AG04449 (cell line): Measurements from ENCODE around the gene MAMLD1.

Experiments used
- CTCF ChIA-PET: fragments of 350-600 bp; formaldehyde crosslinking; extraction: SDS; loops from one replicate; lab custom pipeline; 2021; ENCODE audit warnings: antibody characterized with exemption; lab: Yijun Ruan, JAX
- POLR2A ChIA-PET: fragments of 400-600, 350-600 bp; formaldehyde crosslinking; extraction: SDS; loops from one replicate; lab custom pipeline; 2020; ENCODE audit warnings: antibody characterized with exemption, inconsistent platforms; lab: Yijun Ruan, JAX
- DNase-seq: peaks from one replicate; pipeline ENCODE4 v3.0.0-alpha.2; 2010; ENCODE audit warnings: low read depth, low spot score
- H3K4me3 ChIP-seq: 2 replicates; pipeline ENCODE4 v1.5.1; 2011; ENCODE audit warnings: low read depth, mild to moderate bottlenecking, control low read depth, low read length
- CTCF ChIP-seq: IDR thresholded peaks from one replicate; pipeline ENCODE4 v1.5.1; 2011; ENCODE audit warnings: mild to moderate bottlenecking, moderate library complexity, low read length, control low read depth, inconsistent platforms; ENCODE audit not compliant: insufficient read depth; ENCODE audit errors: missing control alignments

MAMLD1 gene

GRCh38 chrX:150504397-150505182, 141.5 kb downstream of the MAMLD1 start:
- H3K4me3 ChIP-seq, result no peak overlapping the region
- no peak for TF ChIP-seq CTCF
- POLR2A ChIA-PET, result no interaction called here
- CTCF ChIA-PET, result interaction anchor here (0.8 to 2.0 kb wide), 3 partner anchors 16 to 140 kb away, joined by 3 to 6 read pairs (median 5); no protein-coding TSS in a partner anchor
- DNase-seq, result no peak

GRCh38 chrX:150506020-150506419, 142.9 kb downstream of the MAMLD1 start:
- ChIA-PET CTCF (no interaction called here), POLR2A (no interaction called here)

GRCh38 chrX:150506486-150506885, 143.4 kb downstream of the MAMLD1 start:
- CTCF ChIA-PET, result no interaction called here
- POLR2A ChIA-PET, result no interaction called here
- H3K4me3 ChIP-seq, result no peak overlapping the region
- TF ChIP-seq CTCF, result no peak
- DNase-seq, result no peak

More at GRCh38 chrX:150506020-150506419, 142.9 kb downstream of the MAMLD1 start:
- TF ChIP-seq CTCF, result no peak
- DNase-seq, result no peak
- H3K4me3 ChIP-seq, result no peak overlapping the region

GRCh38 chrX:150507251-150507856, 144.2 kb downstream of the MAMLD1 start:
- ChIA-PET CTCF (no interaction called here), POLR2A (no interaction called here)
- no peak for DNase-seq
- no peak for TF ChIP-seq CTCF
- H3K4me3 ChIP-seq, result no peak overlapping the region

DNA sequence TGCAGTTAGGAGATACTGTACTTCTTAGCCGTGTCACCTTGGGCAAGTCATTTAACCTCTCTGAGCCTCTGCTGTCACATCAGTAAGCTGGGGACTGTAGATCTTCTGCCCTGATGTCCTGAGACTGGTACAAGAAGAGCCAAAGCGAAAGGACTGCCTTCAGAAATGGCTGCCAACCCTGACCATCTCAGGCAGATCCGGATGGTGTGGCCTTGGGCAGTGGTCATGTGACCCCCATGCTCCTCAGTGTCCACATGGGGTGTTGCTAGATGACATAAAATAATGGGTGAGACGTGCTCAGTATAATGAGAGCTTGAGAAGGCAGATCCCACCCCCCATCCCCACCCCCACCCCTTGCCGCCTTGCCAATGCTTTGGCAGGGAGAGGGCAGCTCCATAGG, 144.9 kb downstream of the MAMLD1 start:
- ChIA-PET POLR2A (no interaction called here), CTCF (interaction anchor here (1.0 kb wide), 1 partner anchor 21 kb away, joined by 4 read pairs; no protein-coding TSS in a partner anchor)
- no peak for DNase-seq
- TF ChIP-seq CTCF, result no peak
- no peak overlapping the region for H3K4me3 ChIP-seq
